ENCODE measurements around the gene SYT1.
"Not testable (repeated sequence)": the region's sequence is repeated elsewhere in the genome, so short reads cannot be mapped to it uniquely, and the experiment has no call there.

Gene SYT1

DNA sequence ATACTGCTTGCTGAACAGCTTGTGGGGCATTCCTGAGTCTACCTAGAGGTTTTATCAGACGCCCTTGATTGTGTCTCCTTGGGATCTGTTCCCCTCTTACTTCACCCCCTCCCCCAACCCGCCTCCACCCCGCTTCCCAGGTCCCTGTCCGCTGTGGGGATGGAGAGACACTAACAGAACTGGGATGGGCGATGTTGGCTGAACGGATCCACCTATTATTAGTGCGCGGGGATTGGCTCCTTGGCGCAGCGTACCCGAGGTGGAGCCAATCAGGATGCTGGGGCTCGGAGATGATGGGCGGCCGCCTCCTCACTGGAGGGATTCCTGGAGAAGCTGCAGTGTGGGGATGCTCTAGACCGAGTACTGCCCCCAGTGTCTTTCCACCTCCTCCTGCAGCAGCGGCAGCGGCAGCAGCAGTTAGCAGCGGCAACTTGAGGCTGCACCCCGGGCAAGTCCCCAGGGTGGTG, at the start of gene SYT1:
TSS of gene SYT1 (plus strand) at position 372 of the 467 bp plus-strand sequence.
- no peaks in the 10 kb centered on the region for H3K36me3 Mint-ChIP-seq (ENCODE audit: low read depth)
- H3K27ac Mint-ChIP-seq: no peak within 1 kb of the TSS

DNA sequence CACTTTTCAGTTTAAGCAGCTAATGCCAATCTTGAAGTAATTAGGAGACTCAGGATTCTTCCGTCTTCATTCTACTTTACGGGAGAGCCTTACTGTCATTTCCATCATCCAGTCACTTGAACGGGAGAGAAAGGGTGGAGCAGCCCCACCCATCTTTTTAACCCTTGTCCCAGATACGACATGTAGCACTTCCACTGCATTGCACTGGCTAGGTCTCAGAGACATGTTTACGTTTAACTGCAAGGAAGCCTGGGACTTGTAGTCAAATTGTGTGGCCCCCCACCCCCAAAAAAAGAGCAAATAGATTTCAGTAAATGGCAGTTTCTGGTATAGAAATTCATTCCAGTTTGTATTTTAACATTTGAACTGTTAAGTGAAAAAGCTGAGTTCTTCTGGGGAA, 46.1 kb upstream of the SYT1 start:
- Mint-ChIP-seq H3K4me3 (no peak overlapping the region), H3K4me1 (ENCODE audit: low read depth) (no peaks in the 10 kb centered on the region), H3K9me3 (no peaks in the 10 kb centered on the region), H3K27ac (no peak overlapping the region), H3K36me3 (ENCODE audit: low read depth) (no peaks in the 10 kb centered on the region), H3K27me3 (no peaks in the 10 kb centered on the region)

More for the DNA sequence above, at the start of gene SYT1:
- Mint-ChIP-seq H3K4me1 (ENCODE audit: low read depth) (no peaks in the 10 kb centered on the region), H3K27me3 (peaks cover 34% of the 10 kb centered on the region), H3K4me3 (peak within 1 kb of the TSS; percentile 55), H3K9me3 (peaks cover 5% of the 10 kb centered on the region)

DNA sequence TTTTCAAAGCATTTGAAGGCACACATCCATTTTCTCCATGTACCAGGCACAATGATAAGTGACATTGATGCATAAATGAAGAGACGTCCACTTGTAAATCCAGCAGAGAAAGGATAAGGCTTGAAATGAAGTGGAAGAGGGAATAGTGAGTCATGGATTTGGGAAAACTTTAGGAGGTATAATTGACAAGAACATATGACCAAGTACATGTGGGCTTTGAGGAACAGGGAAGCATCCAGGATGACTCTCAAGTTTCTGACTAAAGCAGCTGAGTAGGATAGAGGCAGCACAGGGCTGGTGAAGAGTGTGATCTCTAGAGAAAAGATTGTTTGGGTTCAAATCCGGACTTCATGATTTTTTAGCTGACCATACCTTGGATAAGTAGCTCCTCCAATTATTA, 43.6 kb upstream of the SYT1 start:
- Mint-ChIP-seq H3K27ac (no peak overlapping the region), H3K27me3 (no peaks in the 10 kb centered on the region), H3K4me1 (ENCODE audit: low read depth) (no peaks in the 10 kb centered on the region), H3K4me3 (no peak overlapping the region), H3K9me3 (no peaks in the 10 kb centered on the region), H3K36me3 (ENCODE audit: low read depth) (no peaks in the 10 kb centered on the region)

DNA sequence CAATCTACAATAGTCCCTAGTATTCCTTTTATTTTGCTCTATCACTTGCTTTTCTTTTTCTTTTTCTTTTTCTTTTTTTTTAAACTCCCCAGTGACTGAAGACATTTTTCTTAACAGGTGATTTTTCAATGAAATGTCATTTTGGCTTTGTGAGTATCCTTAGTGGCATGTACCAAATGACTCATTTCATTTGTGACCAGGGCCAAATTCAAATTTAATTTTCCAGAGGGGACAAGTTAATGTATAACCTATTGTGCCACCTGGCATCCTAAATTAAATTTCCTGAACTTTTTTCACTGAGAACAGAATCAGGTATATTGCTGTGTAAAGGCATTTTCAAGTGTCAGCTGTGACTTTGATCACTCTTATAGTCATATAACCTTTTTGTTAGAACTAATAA, 39.7 kb upstream of the SYT1 start:
- Mint-ChIP-seq H3K4me1 (ENCODE audit: low read depth) (no peaks in the 10 kb centered on the region), H3K36me3 (ENCODE audit: low read depth) (no peaks in the 10 kb centered on the region), H3K27me3 (no peaks in the 10 kb centered on the region), H3K27ac (no peak overlapping the region), H3K9me3 (peaks cover 8% of the 10 kb centered on the region), H3K4me3 (no peak overlapping the region)

DNA sequence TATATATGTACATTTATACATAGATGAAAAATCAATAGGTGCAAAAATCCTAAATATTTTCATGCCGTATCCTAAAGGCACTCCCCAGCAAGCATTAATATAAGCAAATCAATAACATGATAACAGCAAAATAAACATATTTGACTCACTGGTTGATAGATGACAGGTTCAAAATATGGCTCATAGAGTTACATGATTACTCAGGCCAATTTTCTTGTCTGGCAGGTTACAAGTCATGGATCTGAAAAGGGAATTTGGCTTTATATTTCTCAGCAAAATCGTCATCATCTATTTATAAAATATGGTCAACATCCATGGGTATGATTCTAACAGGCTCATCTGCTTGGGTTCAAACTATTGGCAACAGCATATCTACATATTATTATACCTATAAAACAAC, 34.9 kb upstream of the SYT1 start:
- no peaks in the 10 kb centered on the region for H3K27me3 Mint-ChIP-seq
- peaks cover 8% of the 10 kb centered on the region for H3K9me3 Mint-ChIP-seq

DNA sequence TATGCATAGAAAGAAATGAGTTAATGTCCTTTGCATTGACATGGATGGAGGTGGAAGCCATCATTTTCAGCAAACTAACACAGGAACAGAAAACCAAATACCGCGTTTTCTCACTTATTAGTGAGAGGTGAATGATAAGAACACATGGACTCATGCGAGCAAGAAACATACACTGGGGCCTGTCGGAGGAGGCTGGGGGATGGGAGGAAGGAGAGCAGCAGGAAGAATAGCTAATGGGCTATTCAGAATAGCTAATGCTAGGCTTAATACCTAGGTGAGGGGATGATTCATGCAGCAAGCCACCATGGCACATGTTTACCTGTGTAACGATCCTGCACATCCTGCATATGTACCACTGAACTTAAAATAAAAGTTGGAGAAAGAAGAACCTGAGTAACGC, 29.1 kb upstream of the SYT1 start:
- H3K9me3 Mint-ChIP-seq: peaks cover 3% of the 10 kb centered on the region
- no peak overlapping the region for H3K27ac Mint-ChIP-seq
- no peak overlapping the region for H3K4me3 Mint-ChIP-seq
- H3K4me1 Mint-ChIP-seq (ENCODE audit: low read depth): no peaks in the 10 kb centered on the region
- no peaks in the 10 kb centered on the region for H3K36me3 Mint-ChIP-seq (ENCODE audit: low read depth)
- H3K27me3 Mint-ChIP-seq: no peaks in the 10 kb centered on the region

More for the DNA sequence above, 34.9 kb upstream of the SYT1 start:
- H3K27ac Mint-ChIP-seq: no peak overlapping the region
- no peak overlapping the region for H3K4me3 Mint-ChIP-seq
- no peaks in the 10 kb centered on the region for H3K36me3 Mint-ChIP-seq (ENCODE audit: low read depth)
- no peaks in the 10 kb centered on the region for H3K4me1 Mint-ChIP-seq (ENCODE audit: low read depth)

DNA sequence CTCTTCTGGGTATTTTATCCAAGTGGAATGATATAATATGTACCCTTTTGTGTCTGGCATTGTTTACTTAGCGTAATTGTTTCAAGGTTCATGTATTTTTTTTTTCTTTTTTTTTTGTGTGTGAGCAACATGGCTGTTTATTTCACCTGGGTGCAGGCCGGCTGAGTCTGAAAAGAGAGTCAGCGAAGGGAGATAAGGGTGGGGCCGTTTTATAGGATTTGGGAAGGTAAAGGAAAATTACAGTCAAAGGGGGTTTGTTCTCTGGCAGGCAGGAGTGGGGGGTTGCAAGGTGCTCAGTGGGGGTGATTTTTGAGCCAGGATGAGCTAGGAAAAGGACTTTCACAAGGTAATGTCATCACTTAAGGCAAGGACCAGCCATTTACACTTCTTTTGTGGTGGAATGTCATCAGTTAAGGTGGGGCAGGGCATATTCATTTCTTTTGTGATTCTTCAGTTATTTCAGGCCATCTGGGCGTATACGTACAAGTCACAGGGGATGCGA, 24.0 kb upstream of the SYT1 start:
- H3K27me3 Mint-ChIP-seq; H3K9me3 Mint-ChIP-seq; H3K4me1 Mint-ChIP-seq (ENCODE audit: low read depth); H3K4me3 Mint-ChIP-seq; H3K36me3 Mint-ChIP-seq (ENCODE audit: low read depth); H3K27ac Mint-ChIP-seq: not testable (repeated sequence)

DNA sequence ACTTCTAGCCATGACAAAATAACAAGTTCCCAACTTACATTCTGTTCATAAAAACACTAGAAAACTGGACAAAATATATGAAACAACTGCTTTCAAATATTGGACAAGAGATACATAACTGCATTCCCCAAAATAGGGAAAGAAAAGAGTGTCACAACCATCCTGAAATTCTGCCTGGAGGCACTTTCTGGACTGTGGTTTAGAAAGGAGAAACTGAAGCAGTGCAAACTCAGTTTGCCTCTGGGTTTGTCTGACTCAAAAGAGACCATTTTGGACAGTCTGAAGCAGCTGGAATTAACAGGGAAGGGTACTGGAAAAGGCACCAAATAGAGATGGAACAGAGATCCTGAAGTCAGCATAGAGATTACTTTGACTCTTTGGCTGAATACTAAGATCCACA, 11.3 kb upstream of the SYT1 start:
- Mint-ChIP-seq H3K27me3 (no peaks in the 10 kb centered on the region), H3K27ac (no peak overlapping the region), H3K4me3 (no peak overlapping the region), H3K36me3 (ENCODE audit: low read depth) (no peaks in the 10 kb centered on the region), H3K4me1 (ENCODE audit: low read depth) (no peaks in the 10 kb centered on the region), H3K9me3 (peaks cover 9% of the 10 kb centered on the region)

DNA sequence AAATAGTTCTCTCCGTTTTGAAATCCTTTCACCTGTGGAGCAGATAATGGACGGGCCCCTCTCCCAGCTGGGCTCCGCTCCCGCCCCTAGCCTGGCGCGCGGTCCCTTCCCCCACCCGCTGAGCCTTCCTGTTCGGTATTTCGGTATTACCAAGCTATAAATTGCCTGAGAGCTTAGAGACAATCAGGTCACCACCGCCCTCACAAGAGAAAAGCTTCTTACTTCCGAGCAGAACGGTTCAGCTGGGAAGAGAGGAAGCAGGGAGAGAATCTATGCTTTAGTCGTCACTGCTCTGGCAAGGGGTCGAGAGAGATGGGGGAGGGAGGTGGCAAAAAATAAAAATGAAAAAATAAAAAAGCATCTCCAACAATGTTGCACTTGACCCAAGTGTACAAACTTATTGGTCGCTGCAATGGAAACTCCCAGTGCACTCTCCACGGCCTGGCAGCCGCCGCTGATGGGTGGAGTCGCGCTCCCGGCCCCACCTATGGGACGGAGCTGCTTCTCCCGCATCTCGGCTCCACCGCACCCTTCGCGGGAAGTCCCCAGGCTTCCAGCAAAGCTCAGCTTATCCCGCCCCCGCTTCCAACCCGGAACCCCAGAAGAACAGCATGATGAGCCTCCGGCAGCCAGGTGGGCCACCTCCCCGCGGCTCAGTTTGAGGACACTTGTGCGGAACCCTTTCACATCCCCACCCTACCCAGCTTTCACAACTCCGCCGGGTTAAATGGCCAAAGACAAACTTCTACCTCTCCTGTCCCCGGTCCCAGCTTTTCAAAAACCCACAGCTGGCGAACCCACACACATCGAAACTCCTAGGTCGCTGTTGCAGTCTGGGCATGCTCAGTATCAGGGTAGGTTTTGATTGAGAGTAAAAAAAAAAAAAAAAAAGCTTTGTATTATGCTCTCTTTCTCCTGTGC, 832 bp upstream of the SYT1 start:
- no peak overlapping the region for H3K27ac Mint-ChIP-seq
- H3K4me1 Mint-ChIP-seq (ENCODE audit: low read depth): no peaks in the 10 kb centered on the region
- H3K4me3 Mint-ChIP-seq: peak overlapping the region; percentile 55
- peaks cover 34% of the 10 kb centered on the region for H3K27me3 Mint-ChIP-seq
- H3K36me3 Mint-ChIP-seq (ENCODE audit: low read depth): no peaks in the 10 kb centered on the region
- H3K9me3 Mint-ChIP-seq: peaks cover 5% of the 10 kb centered on the region

DNA sequence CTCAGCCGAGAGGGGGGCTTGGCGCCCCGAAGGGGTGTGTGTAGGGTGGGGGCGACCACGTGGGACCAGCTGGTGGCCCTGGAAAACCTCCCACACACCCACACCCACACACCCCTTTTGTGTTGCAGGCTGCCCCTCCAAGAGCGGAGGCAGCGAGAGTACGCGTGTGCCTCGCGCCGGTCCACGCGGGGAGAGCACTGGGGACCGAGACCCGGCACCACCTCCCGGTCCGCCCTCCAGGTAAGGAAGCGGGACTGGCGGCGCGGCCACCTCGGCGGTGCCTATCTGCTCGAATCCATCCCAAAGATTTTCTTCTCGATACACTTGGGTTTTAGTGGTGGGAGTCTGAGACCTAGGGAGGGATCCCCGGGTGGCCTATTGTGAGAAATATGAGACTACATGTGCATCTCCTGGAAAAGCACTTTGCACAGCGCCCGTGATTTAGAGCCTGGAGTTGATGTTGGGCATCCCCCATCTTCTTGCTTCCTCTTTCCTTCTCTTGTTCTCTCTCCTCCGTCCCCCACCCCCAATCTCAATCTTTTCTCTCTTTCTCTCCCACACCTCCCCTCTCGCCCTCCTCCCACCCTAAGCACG, 393 bp downstream of the SYT1 start:
- no peaks in the 10 kb centered on the region for H3K36me3 Mint-ChIP-seq (ENCODE audit: low read depth)

DNA sequence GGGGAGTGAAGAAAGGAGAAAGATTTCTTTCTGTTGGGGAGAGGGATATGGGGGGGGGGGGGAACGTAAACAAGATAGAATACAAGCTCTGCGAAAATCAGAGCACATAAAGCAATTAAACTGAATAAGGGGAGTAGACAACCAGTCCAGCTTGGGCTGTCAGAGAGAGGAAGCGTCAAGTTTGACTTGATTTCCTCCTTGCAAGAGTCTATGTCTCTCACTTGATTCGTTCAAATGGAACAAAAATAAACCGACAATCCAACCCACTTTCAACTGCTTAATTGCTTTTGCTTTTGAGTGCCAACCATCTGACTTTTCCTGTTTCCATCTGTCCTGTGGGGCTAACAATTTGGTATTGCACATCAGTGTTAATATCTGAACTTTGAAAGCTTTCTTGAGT, 942 bp downstream of the SYT1 start:
- Mint-ChIP-seq H3K27ac (no peak overlapping the region), H3K4me3 (peak overlapping the region; percentile 32), H3K4me1 (ENCODE audit: low read depth) (no peaks in the 10 kb centered on the region), H3K27me3 (peaks cover 34% of the 10 kb centered on the region), H3K9me3 (peaks cover 5% of the 10 kb centered on the region), H3K36me3 (ENCODE audit: low read depth) (no peaks in the 10 kb centered on the region)

More for the DNA sequence above, 393 bp downstream of the SYT1 start:
- Mint-ChIP-seq H3K4me1 (ENCODE audit: low read depth) (no peaks in the 10 kb centered on the region), H3K9me3 (peaks cover 5% of the 10 kb centered on the region), H3K27me3 (peaks cover 34% of the 10 kb centered on the region), H3K27ac (no peak overlapping the region), H3K4me3 (peak overlapping the region; percentile 32)

DNA sequence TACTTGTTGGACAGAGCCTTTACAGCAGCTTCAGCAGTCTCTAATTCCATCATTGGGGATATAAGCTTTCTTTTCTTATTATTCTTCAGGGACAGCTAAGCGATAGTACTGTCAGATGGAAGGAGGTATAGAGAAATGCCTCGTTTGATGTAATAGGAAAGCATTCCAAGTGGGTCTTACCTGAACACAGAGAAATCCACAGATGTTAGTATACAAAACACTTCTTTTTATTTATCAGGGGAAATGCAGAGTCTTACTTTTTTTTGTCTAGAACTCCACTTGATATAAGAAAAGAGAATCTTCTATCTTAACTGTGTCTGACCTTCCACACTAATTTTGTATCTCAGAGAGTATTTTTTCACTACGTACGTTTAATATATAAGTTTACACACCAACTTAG, 1.9 kb downstream of the SYT1 start:
- Mint-ChIP-seq H3K4me3 (no peak overlapping the region), H3K4me1 (ENCODE audit: low read depth) (no peaks in the 10 kb centered on the region), H3K27me3 (peaks cover 32% of the 10 kb centered on the region), H3K9me3 (peaks cover 5% of the 10 kb centered on the region), H3K27ac (no peak overlapping the region), H3K36me3 (ENCODE audit: low read depth) (no peaks in the 10 kb centered on the region)

DNA sequence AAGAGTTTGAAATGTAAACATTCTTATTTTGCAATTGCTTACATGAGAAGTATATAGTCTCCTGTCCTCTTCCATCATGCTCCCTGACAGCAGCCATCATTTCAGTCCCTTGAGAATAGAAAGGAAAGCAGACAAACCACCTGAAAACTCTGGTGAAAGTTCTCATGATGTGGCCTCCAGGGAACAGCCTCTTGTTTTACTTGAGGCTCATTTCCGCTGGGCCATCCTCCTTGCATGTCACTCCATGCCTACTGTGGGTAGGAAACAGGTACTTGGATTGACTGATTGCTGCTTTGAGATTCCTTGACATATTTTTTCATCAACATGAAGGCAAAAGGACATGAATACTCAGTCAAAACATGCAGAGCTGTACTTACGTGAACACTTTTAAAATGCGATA, 6.0 kb downstream of the SYT1 start:
- Mint-ChIP-seq H3K36me3 (ENCODE audit: low read depth) (no peaks in the 10 kb centered on the region), H3K27me3 (peaks cover 9% of the 10 kb centered on the region), H3K4me1 (ENCODE audit: low read depth) (no peaks in the 10 kb centered on the region), H3K9me3 (no peaks in the 10 kb centered on the region), H3K4me3 (no peak overlapping the region), H3K27ac (no peak overlapping the region)

DNA sequence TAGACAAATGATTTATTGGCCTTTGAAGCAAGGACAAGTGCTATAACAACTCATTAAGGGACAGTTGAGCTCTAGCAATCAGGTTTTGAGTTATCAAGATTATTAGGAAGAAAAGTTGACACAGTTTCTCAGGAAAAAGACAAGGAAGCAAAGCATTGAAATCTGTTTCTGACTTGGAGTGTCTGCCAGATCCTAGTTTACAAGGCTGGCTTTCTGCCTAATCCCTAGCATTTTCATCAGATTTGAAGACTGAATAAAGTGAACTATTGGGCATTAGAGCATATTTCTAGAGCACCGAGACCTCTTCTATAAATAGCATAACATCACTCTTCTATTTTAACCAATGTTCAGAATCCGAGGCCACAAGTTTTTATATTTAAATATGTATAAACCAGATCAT, 7.0 kb downstream of the SYT1 start:
- H3K36me3 Mint-ChIP-seq (ENCODE audit: low read depth): no peaks in the 10 kb centered on the region
- H3K27ac Mint-ChIP-seq: no peak overlapping the region
- no peaks in the 10 kb centered on the region for H3K4me1 Mint-ChIP-seq (ENCODE audit: low read depth)
- H3K4me3 Mint-ChIP-seq: no peak overlapping the region
- H3K9me3 Mint-ChIP-seq: no peaks in the 10 kb centered on the region
- peaks cover 3% of the 10 kb centered on the region for H3K27me3 Mint-ChIP-seq

DNA sequence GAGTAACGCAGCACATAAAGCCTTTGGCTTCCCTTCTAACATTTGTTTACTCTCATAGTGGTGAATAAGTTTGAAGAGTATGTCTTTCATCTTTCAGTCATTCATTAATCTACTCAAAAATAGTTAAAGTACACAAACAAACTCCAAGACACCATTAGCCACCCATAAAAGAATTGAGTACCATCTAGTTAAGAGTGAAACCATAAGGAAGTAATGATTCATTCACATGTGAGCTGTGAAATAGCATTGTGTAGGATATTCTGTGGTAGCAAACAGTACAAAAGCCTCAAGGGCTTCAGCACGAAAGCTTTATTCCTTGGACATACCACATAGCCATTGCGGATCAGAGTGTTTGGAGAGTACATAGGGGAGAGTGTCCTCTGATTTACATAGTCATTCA, 13.9 kb downstream of the SYT1 start:
- Mint-ChIP-seq H3K4me3 (no peak overlapping the region), H3K36me3 (ENCODE audit: low read depth) (no peaks in the 10 kb centered on the region), H3K4me1 (ENCODE audit: low read depth) (no peaks in the 10 kb centered on the region), H3K27ac (no peak overlapping the region), H3K27me3 (no peaks in the 10 kb centered on the region), H3K9me3 (peaks cover 8% of the 10 kb centered on the region)

All from stimulated activated naive CD8-positive, alpha-beta T cell treated with anti-CD3 and anti-CD28 coated beads, Interleukin-15, Interleukin-2, amounts not matched to agents 100 ng/mL and 50 ng/mL, for 24 hours (primary cell).